ENCODE results near the gene ARVCF.
"Not testable (repeated sequence)": the region's sequence is repeated elsewhere in the genome, so short reads cannot be mapped to it uniquely, and the experiment has no call there.

Gene ARVCF

DNA sequence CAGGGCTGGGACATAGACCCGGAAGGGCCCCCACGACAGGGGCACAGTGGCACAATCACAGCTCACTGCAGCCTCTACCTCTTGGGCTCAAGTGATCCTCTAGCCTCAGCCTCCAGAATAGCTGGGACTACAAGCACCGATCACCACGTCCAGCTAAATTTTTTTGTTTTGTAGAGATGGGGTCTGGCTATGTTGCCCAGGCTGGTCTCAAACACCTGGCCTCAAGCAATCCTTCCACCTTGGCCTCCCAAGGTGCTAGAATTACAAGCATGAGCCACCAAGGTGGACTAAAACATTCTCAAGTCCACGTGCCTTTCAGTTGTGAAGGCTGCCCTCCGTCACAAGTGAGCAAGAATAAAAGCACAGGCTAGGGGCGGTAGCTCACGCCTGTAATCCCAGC is 85.1 kb downstream of the ARVCF start:
- no peak for DNase-seq

DNA sequence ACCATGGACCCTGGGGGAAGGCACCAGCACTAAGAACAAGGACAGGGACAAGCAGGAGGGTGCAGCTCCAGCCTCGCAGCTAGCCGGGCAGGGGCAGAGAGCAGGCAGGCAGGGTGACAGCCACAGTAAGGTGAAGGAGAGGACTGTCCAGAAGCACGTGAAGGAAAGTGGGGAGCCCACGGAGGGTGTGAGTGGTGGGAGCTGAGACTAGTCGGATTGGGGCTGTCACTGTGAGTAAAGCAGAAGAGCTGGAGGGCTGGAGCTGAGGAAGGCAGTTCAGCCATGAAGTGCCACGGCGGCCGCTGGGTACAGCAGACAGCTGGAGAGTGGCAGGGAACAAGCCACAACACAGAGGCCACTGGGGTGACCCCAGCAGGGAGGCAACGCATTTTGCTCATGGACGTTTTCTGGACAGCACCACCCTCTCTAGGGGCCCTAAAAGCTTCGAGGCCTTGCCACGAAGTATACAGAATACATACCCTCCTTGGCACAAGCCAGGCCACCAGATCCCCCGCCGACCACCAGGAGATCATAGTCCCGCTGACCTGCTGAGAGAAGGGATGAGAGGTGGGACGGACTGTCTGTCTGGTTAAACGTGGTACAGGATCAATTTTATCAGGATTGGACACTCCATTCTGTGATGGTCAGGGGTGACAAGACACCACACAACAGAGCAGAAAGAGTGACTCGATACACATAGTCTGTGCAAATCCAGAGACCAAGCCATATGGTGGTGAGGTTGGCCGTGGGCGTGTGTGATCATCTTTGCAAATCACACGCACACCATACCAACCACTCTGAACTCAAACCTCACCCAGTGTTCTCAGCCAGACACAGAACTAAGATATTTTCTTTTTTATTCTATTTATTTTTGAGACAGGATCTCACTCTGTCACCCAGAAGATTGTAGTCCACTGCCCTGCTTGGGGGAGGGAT is 85.8 kb downstream of the ARVCF start:
- DNase-seq, result no peak

DNA sequence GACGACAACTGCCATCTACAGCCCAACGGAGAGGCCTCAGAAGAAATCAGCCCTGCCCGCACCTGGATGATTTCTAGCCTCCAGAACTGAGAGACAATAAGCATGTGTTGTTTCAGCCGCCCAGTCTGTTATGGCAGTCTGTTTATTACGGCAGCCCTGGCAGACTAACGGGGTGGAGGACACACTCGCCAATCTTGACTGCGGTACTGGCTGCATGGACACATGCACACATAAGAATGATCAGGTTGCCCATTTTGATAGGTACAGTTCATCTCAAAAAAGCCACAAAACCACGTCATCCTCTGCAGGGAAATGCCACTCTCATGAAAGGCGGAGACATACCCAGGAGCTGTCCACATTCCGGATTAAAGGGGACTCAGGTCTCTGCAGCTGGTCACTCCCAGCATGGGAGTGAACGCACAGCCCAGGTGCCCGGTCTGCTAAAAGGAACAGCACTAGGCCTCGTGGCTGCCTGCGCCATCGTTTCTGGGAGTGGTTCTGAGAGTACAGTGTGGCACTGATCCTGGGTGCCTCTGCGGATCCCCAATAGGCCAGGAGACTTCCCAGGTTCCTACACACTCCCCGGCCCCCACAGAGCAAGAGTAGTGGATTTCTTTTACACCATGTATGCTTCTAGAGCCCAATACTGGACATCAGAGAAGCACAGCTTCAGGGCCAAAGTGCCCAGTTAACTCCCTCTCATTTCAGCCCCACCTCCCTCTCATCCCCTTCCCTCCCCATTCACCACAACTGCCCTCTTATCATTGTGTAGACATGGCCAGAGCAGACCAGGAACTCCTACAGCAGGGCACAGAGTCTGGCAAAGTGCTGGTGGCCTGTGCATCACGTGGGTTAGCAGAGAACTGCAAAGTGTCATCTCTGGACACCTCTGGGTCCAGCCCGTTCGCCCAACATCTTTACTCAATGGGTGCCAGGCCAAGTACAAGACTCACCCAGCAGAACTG is 86.8 kb downstream of the ARVCF start:
- no peak for DNase-seq

DNA sequence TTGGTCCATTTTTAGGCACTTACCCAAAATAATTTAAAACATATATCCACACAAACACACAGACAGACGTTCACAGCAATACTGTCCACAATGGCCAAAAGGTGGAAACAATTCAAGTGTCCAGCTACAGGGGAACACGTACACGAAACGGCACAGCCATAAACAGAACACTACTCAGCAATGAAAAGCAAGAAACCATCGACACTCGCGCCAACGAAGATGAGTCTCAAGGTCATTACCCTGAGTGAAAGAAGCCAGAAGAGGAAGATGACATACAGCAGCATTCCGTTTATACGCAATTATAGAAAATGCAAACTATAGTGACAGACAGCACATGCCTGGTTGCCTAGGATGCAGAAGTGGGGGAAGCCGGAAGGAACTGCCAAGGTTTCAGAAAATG is 88.4 kb downstream of the ARVCF start:
- no peak for DNase-seq

DNA sequence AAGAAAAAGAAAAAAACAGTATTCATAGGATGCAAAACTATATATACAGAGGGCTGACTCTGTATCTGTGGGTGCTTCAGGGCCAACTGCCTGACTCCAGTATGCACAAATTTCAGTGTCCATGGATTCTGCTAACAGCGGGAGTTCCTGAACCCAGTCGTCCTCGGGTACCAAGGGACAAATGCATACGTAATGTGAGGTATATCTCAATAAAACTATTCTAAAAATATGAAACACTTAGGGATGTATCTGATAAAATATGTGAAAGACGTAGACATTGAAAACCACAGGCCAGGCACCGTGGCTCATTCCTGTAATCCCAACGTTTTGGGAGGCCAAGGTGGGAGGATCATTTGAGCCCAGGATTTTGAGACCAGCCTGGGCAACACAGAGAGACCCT is 88.9 kb downstream of the ARVCF start:
- DNase-seq, result no peak

DNA sequence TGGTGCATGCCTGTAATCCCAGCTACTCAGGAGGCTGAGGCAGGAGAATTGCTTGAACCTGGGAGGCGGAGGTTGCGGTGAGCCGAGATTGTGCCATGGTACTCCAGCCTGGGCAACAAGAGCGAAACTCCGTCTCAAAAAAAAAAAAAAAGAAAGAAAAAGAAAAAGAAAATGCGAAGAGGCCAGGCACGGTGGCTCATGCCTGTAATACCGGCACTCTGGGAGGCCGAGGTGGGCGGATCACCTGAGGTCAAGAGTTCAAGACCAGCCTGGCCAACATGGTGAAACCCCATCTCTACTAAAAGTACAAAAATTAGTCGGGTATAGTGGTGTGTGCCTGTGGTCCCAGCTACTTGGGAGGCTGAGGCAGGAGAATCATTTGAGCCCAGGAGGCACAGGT is 90.6 kb downstream of the ARVCF start:
- DNase-seq, result not testable (repeated sequence)

DNA sequence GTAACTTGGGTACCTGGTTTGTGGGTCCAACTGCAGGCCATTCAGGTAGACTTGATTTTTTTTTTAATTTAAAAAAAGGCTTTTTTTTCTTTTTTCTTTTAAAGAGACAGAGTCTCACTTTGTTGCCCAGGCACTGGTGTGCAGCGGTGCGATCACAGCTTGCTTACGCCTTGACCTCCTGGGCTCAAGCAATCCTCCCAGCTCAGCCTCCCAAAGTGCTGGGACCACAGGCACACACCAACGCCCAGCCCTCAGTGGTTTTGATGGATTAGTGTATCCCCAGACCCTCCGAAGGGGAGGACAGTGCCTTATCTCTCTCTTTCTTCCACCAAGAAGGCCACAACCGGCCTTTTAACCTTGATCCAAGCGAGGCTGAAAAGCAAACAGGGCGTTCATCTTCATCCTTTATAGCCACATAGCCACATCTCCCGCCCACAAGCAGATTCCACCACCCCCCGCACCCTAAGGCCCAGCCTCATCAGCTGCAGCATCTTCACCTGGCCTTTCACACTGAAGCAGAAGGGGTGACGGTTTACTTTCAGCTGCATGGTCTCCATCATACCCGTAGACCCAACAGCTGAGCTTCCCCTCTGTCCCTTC is 92.6 kb downstream of the ARVCF start:
- no peak for DNase-seq

DNA sequence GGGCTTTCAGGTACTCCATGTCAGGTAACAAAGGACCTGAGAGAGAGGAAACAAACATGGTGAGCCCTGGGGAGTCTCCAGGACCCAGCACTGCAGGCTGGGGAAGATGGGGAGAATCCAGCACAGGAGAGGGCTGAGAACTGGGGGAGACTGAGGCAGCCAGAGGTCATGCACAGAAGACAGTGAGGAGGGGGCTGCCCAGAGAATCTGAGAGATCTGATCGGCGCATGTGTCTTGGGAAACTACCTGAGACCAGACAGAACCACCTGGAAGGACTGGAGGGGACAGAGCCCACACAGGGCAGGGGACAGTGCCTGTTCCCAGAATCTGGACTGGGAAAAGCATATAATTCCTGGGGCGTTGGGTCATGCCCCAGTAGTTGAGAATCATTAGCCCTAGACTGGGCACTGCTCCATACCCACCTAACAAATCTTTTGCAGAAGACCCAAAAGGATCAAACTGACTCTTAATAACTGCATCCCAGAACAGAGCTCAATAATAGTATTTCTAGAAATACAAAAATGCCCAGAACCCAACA is 95.0 kb downstream of the ARVCF start:
- DNase-seq, result no peak
